ENCODE results near the gene COQ6. TPM values are rescaled to one million over a fixed set of nuclear protein-coding genes. Genes with fewer than 3 reads are reported as not detected.

COQ6 gene
- polyA plus RNA-seq, 1 donor (not counting 4 experiments of a cell fraction or from before 2014, with no cell fraction given), result 28.4 TPM

DNA sequence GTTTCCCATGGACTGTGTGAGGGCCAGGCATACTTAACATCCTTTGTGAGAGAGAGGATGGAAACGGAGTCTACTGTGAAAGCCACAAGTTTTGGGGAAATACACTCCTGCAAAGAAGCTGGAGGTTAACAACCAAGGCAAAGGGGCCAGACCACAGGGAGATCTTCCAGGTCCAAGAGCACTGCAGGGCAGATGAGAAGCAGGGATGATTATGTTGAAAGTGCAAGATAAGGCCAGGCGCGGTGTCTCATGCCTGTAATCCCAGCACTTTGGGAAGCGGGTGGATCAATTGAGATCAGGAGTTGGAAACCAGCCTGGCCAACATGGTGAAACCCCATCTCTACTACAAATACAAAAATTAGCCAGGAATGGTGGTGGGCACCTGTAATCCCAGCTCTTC lies 15.1 kb downstream of the COQ6 start:
- Histone ChIP-seq H3K9me1 (ENCODE audit: control insufficient read depth, extremely low read depth, insufficient read depth, low read length) (no peaks in the 10 kb centered on the region), H3K27me3 (ENCODE audit: control insufficient read depth, extremely low read depth, insufficient read depth, low read length) (no peaks in the 10 kb centered on the region), H3K9me3 (ENCODE audit: control insufficient read depth, low read depth, low read length) (no peaks in the 10 kb centered on the region), H2AFZ (ENCODE audit: control insufficient read depth, low read length) (no peak overlapping the region), H3K79me2 (ENCODE audit: control insufficient read depth, insufficient read depth, low read length) (no peaks in the 10 kb centered on the region), H3K9ac (ENCODE audit: control insufficient read depth, extremely low read depth, insufficient read depth, low read length) (no peak overlapping the region), H3K4me2 (ENCODE audit: control insufficient read depth, extremely low read depth, insufficient read depth, low read depth, low read length) (no peak overlapping the region), H3K4me3 (ENCODE audit: control insufficient read depth in 2 of 3, extremely low read depth in 1 of 3, insufficient read depth in 2 of 3, low read depth in 1 of 3, low read length in 3 of 3) (no peak overlapping the region), H4K20me1 (ENCODE audit: control insufficient read depth, extremely low read depth, insufficient read depth, low read length) (no peaks in the 10 kb centered on the region), H3K36me3 (ENCODE audit: control insufficient read depth in 2 of 2, extremely low read depth in 1 of 2, insufficient read depth in 2 of 2, low read length in 2 of 2) (peaks cover 10 to 18% of the 10 kb centered on the region in 2 experiments), H3K4me1 (ENCODE audit: control insufficient read depth, extremely low read depth, insufficient read depth, low read length) (no peaks in the 10 kb centered on the region), H3K27ac (ENCODE audit: control insufficient read depth, insufficient read depth, low read length) (no peak overlapping the region)
- dilution Hi-C loops (cut with MboI; ENCODE audit: extremely low pct_ligation_motif_present, low sequenced_read_pairs), result no loop called here
- DNase-seq (ENCODE audit: low read depth, low spot score), result no peak
- TF ChIP-seq, protein P1, sequence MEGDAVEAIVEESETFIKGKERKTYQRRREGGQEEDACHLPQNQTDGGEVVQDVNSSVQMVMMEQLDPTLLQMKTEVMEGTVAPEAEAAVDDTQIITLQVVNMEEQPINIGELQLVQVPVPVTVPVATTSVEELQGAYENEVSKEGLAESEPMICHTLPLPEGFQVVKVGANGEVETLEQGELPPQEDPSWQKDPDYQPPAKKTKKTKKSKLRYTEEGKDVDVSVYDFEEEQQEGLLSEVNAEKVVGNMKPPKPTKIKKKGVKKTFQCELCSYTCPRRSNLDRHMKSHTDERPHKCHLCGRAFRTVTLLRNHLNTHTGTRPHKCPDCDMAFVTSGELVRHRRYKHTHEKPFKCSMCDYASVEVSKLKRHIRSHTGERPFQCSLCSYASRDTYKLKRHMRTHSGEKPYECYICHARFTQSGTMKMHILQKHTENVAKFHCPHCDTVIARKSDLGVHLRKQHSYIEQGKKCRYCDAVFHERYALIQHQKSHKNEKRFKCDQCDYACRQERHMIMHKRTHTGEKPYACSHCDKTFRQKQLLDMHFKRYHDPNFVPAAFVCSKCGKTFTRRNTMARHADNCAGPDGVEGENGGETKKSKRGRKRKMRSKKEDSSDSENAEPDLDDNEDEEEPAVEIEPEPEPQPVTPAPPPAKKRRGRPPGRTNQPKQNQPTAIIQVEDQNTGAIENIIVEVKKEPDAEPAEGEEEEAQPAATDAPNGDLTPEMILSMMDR (optimal IDR thresholded peaks at IDR 0.05 in 1 of 3, IDR thresholded peaks at IDR 0.05 in 1 of 3, conservative IDR thresholded peaks at IDR 0.05 in 1 of 3; ENCODE audit: extremely low read depth in 1 of 3, insufficient read depth in 2 of 3, low read length in 3 of 3), result no peak
- TF ChIP-seq EZH2 (IDR thresholded peaks at IDR 0.05; ENCODE audit: low read length), result no peak
- FAIRE-seq, result no peak

GRCh38 chr14:73968885-73969284 lies 18.8 kb downstream of the COQ6 start:
- FAIRE-seq, result no peak
- no peak overlapping the region for H3K4me2 ChIP-seq (ENCODE audit: control insufficient read depth, extremely low read depth, insufficient read depth, low read depth, low read length)

More at GRCh38 chr14:73968885-73969284, 18.8 kb downstream of the COQ6 start:
- dilution Hi-C loops (cut with MboI; ENCODE audit: extremely low pct_ligation_motif_present, low sequenced_read_pairs), result no loop called here
- Histone ChIP-seq H3K9me1 (ENCODE audit: control insufficient read depth, extremely low read depth, insufficient read depth, low read length) (no peaks in the 10 kb centered on the region), H3K4me3 (ENCODE audit: control insufficient read depth in 2 of 3, extremely low read depth in 1 of 3, insufficient read depth in 2 of 3, low read depth in 1 of 3, low read length in 3 of 3) (no peak overlapping the region), H3K36me3 (ENCODE audit: control insufficient read depth in 2 of 2, extremely low read depth in 1 of 2, insufficient read depth in 2 of 2, low read length in 2 of 2) (peaks cover 11 to 12% of the 10 kb centered on the region in 2 experiments), H3K79me2 (ENCODE audit: control insufficient read depth, insufficient read depth, low read length) (no peaks in the 10 kb centered on the region), H3K27ac (ENCODE audit: control insufficient read depth, insufficient read depth, low read length) (no peak overlapping the region), H3K27me3 (ENCODE audit: control insufficient read depth, extremely low read depth, insufficient read depth, low read length) (no peaks in the 10 kb centered on the region), H4K20me1 (ENCODE audit: control insufficient read depth, extremely low read depth, insufficient read depth, low read length) (no peaks in the 10 kb centered on the region), H2AFZ (ENCODE audit: control insufficient read depth, low read length) (no peak overlapping the region), H3K4me1 (ENCODE audit: control insufficient read depth, extremely low read depth, insufficient read depth, low read length) (no peaks in the 10 kb centered on the region), H3K9me3 (ENCODE audit: control insufficient read depth, low read depth, low read length) (no peaks in the 10 kb centered on the region), H3K9ac (ENCODE audit: control insufficient read depth, extremely low read depth, insufficient read depth, low read length) (no peak overlapping the region)
- TF ChIP-seq, protein P1 (optimal IDR thresholded peaks at IDR 0.05 in 1 of 3, IDR thresholded peaks at IDR 0.05 in 1 of 3, conservative IDR thresholded peaks at IDR 0.05 in 1 of 3; ENCODE audit: extremely low read depth in 1 of 3, insufficient read depth in 2 of 3, low read length in 3 of 3), result no peak
- TF ChIP-seq EZH2 (IDR thresholded peaks at IDR 0.05; ENCODE audit: low read length), result no peak
- no peak for DNase-seq (ENCODE audit: low read depth, low spot score)

Data from keratinocyte (primary cell).